Endothelial cell of umbilical vein (primary cell): ENCODE measurements around the gene MORF4L1. TPM values are rescaled to one million over a fixed set of nuclear protein-coding genes. Genes with fewer than 3 reads are reported as not detected.

Experiments
- BruUV-seq: library from RNA; stranded (reverse); fragments of 400-500 nt; replicated peaks from 2 replicates; lab custom pipeline; 2021; lab: Mats Ljungman, UMichigan
- CTCF ChIA-PET: fragments of 300-600, 350-600 bp; sonication (Branson Sonifier 250); formaldehyde crosslinking; loops from one replicate; lab custom pipeline; 2021; ENCODE audit warnings: antibody characterized with exemption, inconsistent platforms; lab: Charles Lee
- POLR2A ChIA-PET: fragments of 300-600, 350-600 bp; sonication (Branson Sonifier 250); formaldehyde crosslinking; loops from one replicate; lab custom pipeline; 2021; ENCODE audit warnings: antibody characterized with exemption, inconsistent platforms; lab: Charles Lee
- DNase-seq: peaks from one replicate; pipeline ENCODE4 v3.0.0-alpha.2; 2011; ENCODE audit warnings: low read depth, low spot score
- FAIRE-seq: peaks from 2 replicates; lab custom pipeline; 2011; peaks lifted over from hg19 to GRCh38; lab: Jason Lieb, UNC
- H2AFZ ChIP-seq: 2 replicates; pipeline ENCODE4 v1.6.0; 2012; ENCODE audit warnings: low read depth, low read length, control low read depth, inconsistent platforms
- H3K27ac ChIP-seq: 2 replicates; pipeline ENCODE4 v1.5.1; 2011; ENCODE audit warnings: low read depth, mild to moderate bottlenecking, control low read depth, low read length, moderate library complexity; ENCODE audit not compliant: insufficient read depth
- H3K27me3 ChIP-seq, 2 experiments: 2 replicates each; pipeline versions ENCODE4 v1.6.0 to v1.6.1; 2011; ENCODE audit warnings: low read length in 2 of 2, mixed read lengths in 1 of 2; ENCODE audit not compliant: control insufficient read depth in 2 of 2, insufficient read depth in 2 of 2
- H3K36me3 ChIP-seq, 2 experiments: 2 replicates in 1 of 2; 3 replicates in 1 of 2; pipeline ENCODE4 v1.5.1; 2011; ENCODE audit warnings: low read length in 2 of 2, mild to moderate bottlenecking in 1 of 2, moderate library complexity in 1 of 2; ENCODE audit not compliant: control insufficient read depth in 2 of 2, insufficient read depth in 2 of 2; ENCODE audit errors: extremely low read depth in 1 of 2
- H3K4me1 ChIP-seq: 3 replicates; pipeline ENCODE4 v1.5.1; 2011; ENCODE audit warnings: mild to moderate bottlenecking, low read length; ENCODE audit not compliant: control insufficient read depth, insufficient read depth; ENCODE audit errors: extremely low read depth
- H3K4me2 ChIP-seq: 2 replicates; pipeline ENCODE4 v1.6.1; 2011; ENCODE audit warnings: low read length, control low read depth, mixed read lengths; ENCODE audit not compliant: insufficient read depth
- H3K4me3 ChIP-seq, 3 experiments: fragments of 200-600 bp in 1 of 3; sonication (generic), shearing (Covaris generic) in 1 of 3; replicated peaks in 1 of 3; 2 replicates each; pipeline ENCODE4 v1.5.1; 2011 to 2016; ENCODE audit warnings: control low read depth in 3 of 3, low read length in 3 of 3, mild to moderate bottlenecking in 2 of 3, inconsistent platforms in 1 of 3, low read depth in 1 of 3, moderate library complexity in 1 of 3; ENCODE audit not compliant: insufficient read depth in 1 of 3
- H3K79me2 ChIP-seq: 2 replicates; pipeline ENCODE4 v1.6.0; 2012; ENCODE audit warnings: low read length, inconsistent platforms; ENCODE audit not compliant: control insufficient read depth, insufficient read depth
- H3K9ac ChIP-seq: replicated peaks from 2 replicates; pipeline ENCODE3; 2011; ENCODE audit warnings: low read length, control low read depth; ENCODE audit not compliant: insufficient read depth; ENCODE audit errors: extremely low read depth
- H3K9me1 ChIP-seq: replicated peaks from 3 replicates; pipeline ENCODE4 v1.6.0; 2011; ENCODE audit warnings: mild to moderate bottlenecking, low read length; ENCODE audit not compliant: control insufficient read depth, insufficient read depth; ENCODE audit errors: extremely low read depth
- H3K9me3 ChIP-seq: replicated peaks from 2 replicates; pipeline ENCODE4 v1.5.1; 2012; ENCODE audit warnings: low read length, inconsistent platforms; ENCODE audit not compliant: control insufficient read depth, insufficient read depth
- H4K20me1 ChIP-seq: replicated peaks from 2 replicates; pipeline ENCODE3; 2011; ENCODE audit warnings: mild to moderate bottlenecking, low read length; ENCODE audit not compliant: control insufficient read depth, insufficient read depth; ENCODE audit errors: extremely low read depth
- EZH2 ChIP-seq: IDR thresholded peaks from 2 replicates; pipeline ENCODE4 v1.6.1; 2012; ENCODE audit warnings: borderline replicate concordance, low read depth, mild to moderate bottlenecking, moderate library complexity, low read length, inconsistent platforms; ENCODE audit not compliant: severe bottlenecking
- FOS ChIP-seq: IDR thresholded peaks from 2 replicates; pipeline ENCODE4 v1.6.1; 2011; ENCODE audit warnings: mild to moderate bottlenecking, low read length, moderate library complexity, borderline replicate concordance; ENCODE audit not compliant: insufficient read depth
- GATA2 ChIP-seq: IDR thresholded peaks from 2 replicates; pipeline ENCODE4 v1.7.0; 2011; ENCODE audit warnings: low read depth, mild to moderate bottlenecking, moderate library complexity, mixed read lengths, low read length; ENCODE audit not compliant: insufficient read length, insufficient read depth
- JUN ChIP-seq: IDR thresholded peaks from 2 replicates; pipeline ENCODE4 v1.6.1; 2011; ENCODE audit warnings: borderline replicate concordance, low read depth; ENCODE audit not compliant: insufficient read length, insufficient read depth
- MYC ChIP-seq: IDR thresholded peaks from one replicate; pipeline ENCODE4 v1.6.1; 2011; ENCODE audit warnings: mild to moderate bottlenecking, low read depth, low read length
- POLR2A ChIP-seq: IDR thresholded peaks from 2 replicates; pipeline ENCODE4 v1.6.1; 2012; ENCODE audit warnings: low read depth, mild to moderate bottlenecking, control low read depth, low read length
- POLR2AphosphoS5 ChIP-seq: IDR thresholded peaks from 2 replicates; pipeline ENCODE4 v1.6.1; 2012; ENCODE audit warnings: low read depth, mild to moderate bottlenecking, control low read depth, low read length, moderate library complexity; ENCODE audit not compliant: insufficient read depth
- dilution Hi-C: fragments of 300-500 bp; cut with MboI; formaldehyde crosslinking; loops from one replicate; pipeline ENCODE4 v1.15.0; 2019; ENCODE audit warnings: low sequenced_read_pairs; ENCODE audit not compliant: extremely low pct_ligation_motif_present
- intact Hi-C: fragments of 100-400 bp; cut with micrococcal nuclease; formaldehyde crosslinking; loops from one replicate; pipeline ENCODE4 v1.10.0; 2022
- polyA plus RNA-seq, 4 experiments: library from polyadenylated mRNA; depleted of rRNA in 3 of 4; stranded (reverse) in 3 of 4; unstranded in 1 of 4; fragments of >200 nt; gene quantifications; 2 replicates each; pipeline versions ENCODE4 v1.2.1 to v1.2.3, GENCODE V29; 2011 to 2012; ENCODE audit warnings: missing spikeins in 1 of 4
- total RNA-seq: library from RNA; stranded (reverse); gene quantifications from 2 replicates; pipeline ENCODE4 v1.2.3, GENCODE V29; 2021
- TF ChIP-seq, protein P1 (sequence below), 2 donors: IDR thresholded peaks; 1 replicate in 1 of 2; 2 replicates in 1 of 2; pipeline ENCODE4 v1.5.1; 2011; ENCODE audit warnings: low read length in 2 of 2, mild to moderate bottlenecking in 2 of 2, moderate library complexity in 2 of 2, control low read depth in 1 of 2, inconsistent platforms in 1 of 2, low read depth in 1 of 2; ENCODE audit not compliant: insufficient read depth in 1 of 2; ENCODE audit errors: extremely low read depth in 1 of 2
- TF ChIP-seq, protein P2 (sequence below): IDR thresholded peaks from 2 replicates; pipeline ENCODE4 v1.6.1; 2011; ENCODE audit not compliant: insufficient read depth, insufficient read length

The MORF4L1 gene
- total and polyA plus RNA-seq, 2 donors (not counting 3 experiments of a cell fraction or from before 2014, with no cell fraction given) = 164 to 404 TPM

DNA sequence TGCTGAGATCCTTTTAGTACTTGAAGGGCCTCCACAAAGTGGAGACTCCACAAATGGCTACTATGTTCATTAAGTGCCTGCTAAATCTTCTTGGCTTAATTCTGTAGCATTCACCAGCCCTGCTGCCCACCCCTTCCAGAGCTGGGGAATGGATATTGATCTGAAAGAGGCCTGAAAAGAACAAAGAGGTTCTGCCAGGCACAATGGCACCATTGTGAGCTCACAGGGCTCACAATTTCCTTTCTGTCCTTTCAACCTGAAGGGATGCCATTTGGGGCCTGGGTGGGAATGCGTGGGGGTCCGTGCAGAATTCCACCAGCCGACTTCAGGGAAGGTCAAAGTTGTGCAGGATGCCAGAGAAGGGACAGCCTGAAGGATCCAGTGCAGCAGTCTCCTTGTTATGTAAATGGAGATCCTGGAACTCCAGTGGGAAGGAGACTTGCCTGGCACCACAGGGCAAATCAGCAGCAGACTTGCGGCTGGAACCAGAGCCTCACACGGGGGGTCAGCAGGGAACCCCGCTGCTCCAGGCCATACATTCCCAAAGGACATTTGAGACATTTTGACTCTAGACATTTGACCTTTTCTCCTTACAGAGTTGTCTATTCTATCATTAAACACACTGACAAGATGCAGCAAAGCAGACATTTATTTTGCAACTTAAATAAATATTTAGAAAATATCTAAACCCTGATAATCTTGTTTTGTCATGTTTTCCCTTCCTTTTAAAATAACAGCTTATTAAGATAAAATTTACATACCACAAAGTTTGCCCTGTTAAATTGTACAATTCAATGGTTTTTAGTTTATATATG is 21.5 kb upstream of the MORF4L1 start:
- dilution Hi-C loops = no loop called here
- ChIA-PET CTCF (interaction anchor here (1.5 kb wide), 1 partner anchor 9 kb away, joined by 6 read pairs; no protein-coding TSS in a partner anchor), POLR2A (no interaction called here)

DNA sequence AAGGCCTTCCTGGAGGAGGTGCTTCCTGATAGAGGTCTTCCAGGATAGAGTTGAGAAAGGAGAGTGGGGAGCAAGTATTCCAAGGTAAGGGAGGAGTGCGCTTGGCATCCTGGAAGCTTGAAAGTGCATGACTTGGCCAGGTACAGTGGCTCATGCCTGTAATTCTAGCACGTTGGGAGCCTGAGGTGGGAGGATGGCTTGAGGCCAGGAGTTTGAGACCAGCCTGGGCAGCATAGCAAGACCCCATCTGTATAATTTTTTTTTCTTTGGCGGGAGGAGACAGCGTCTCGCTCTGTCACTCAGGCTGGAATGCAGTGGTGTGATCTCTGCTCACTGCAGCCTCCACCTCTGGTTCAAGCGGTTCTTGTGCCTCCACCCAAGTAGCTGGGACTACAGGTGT is 19.2 kb upstream of the MORF4L1 start:
- H3K27ac ChIP-seq = no peak overlapping the region
- dilution Hi-C loops (no loop called here), intact Hi-C loops (no loop called here)
- DNase-seq (no peak), FAIRE-seq (no peak)
- no peaks in the 10 kb centered on the region for H4K20me1 ChIP-seq
- no TSS peak for BruUV-seq
- no peaks in the 10 kb centered on the region for H3K79me2 ChIP-seq
- no peaks in the 10 kb centered on the region for H3K9me1 ChIP-seq
- H3K4me2 ChIP-seq = no peak overlapping the region
- no peaks in the 10 kb centered on the region for H3K36me3 ChIP-seq
- no peak overlapping the region for H3K4me3 ChIP-seq
- H3K9ac ChIP-seq = no peak overlapping the region
- no peak for TF ChIP-seq MYC
- TF ChIP-seq JUN = no peak
- TF ChIP-seq, protein P1, sequence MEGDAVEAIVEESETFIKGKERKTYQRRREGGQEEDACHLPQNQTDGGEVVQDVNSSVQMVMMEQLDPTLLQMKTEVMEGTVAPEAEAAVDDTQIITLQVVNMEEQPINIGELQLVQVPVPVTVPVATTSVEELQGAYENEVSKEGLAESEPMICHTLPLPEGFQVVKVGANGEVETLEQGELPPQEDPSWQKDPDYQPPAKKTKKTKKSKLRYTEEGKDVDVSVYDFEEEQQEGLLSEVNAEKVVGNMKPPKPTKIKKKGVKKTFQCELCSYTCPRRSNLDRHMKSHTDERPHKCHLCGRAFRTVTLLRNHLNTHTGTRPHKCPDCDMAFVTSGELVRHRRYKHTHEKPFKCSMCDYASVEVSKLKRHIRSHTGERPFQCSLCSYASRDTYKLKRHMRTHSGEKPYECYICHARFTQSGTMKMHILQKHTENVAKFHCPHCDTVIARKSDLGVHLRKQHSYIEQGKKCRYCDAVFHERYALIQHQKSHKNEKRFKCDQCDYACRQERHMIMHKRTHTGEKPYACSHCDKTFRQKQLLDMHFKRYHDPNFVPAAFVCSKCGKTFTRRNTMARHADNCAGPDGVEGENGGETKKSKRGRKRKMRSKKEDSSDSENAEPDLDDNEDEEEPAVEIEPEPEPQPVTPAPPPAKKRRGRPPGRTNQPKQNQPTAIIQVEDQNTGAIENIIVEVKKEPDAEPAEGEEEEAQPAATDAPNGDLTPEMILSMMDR (IDR thresholded peaks at IDR 0.05; ENCODE audit: extremely low read depth in 1 of 2, insufficient read depth in 1 of 2, low read depth in 1 of 2, low read length in 2 of 2) = no peak
- TF ChIP-seq GATA2 = no peak
- no peak for TF ChIP-seq FOS
- TF ChIP-seq POLR2AphosphoS5 = no peak
- TF ChIP-seq POLR2A = no peak
- TF ChIP-seq EZH2 = no peak
- TF ChIP-seq, protein P2, sequence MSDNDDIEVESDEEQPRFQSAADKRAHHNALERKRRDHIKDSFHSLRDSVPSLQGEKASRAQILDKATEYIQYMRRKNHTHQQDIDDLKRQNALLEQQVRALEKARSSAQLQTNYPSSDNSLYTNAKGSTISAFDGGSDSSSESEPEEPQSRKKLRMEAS = no peak
- no peaks in the 10 kb centered on the region for H3K27me3 ChIP-seq
- H2AFZ ChIP-seq = no peak overlapping the region
- H3K9me3 ChIP-seq = no peaks in the 10 kb centered on the region
- POLR2A ChIA-PET = no interaction called here
- no peaks in the 10 kb centered on the region for H3K4me1 ChIP-seq
- CTCF ChIA-PET = no interaction called here

More for the DNA sequence above, 21.5 kb upstream of the MORF4L1 start:
- H2AFZ ChIP-seq = no peak overlapping the region
- no peak overlapping the region for H3K4me3 ChIP-seq
- H3K9me1 ChIP-seq = no peaks in the 10 kb centered on the region
- no TSS peak for BruUV-seq
- no peaks in the 10 kb centered on the region for H3K27me3 ChIP-seq
- no peaks in the 10 kb centered on the region for H3K79me2 ChIP-seq
- H3K4me2 ChIP-seq = no peak overlapping the region
- FAIRE-seq (no peak), DNase-seq (no peak)
- no peak for TF ChIP-seq EZH2
- no peaks in the 10 kb centered on the region for H3K9me3 ChIP-seq
- no peaks in the 10 kb centered on the region for H3K4me1 ChIP-seq
- intact Hi-C loops = no loop called here
- no peaks in the 10 kb centered on the region for H3K36me3 ChIP-seq
- H3K9ac ChIP-seq = no peak overlapping the region
- no peaks in the 10 kb centered on the region for H4K20me1 ChIP-seq
- H3K27ac ChIP-seq = no peak overlapping the region
